Natural killer cell (primary cell): ENCODE measurements around the gene KCNK6. TPM values are rescaled to one million over a fixed set of nuclear protein-coding genes. Genes with fewer than 3 reads are reported as not detected.

ENCODE experiments used
- ATAC-seq, 3 donors: fragments of 150-1000 bp in 2 of 3; fragments of 200-7000 bp in 1 of 3; cut with Tn5 transposase; 1 replicate in 1 of 3; 2 replicates in 2 of 3; pipeline ENCODE4 v1.10.0; 2021; ENCODE audit warnings: mild to moderate bottlenecking in 2 of 3, moderate library complexity in 2 of 3
- DNase-seq, 2 donors: peaks; one replicate each; pipeline versions ENCODE4 v3.0.0 to v3.0.0-alpha.2; 2013 to 2021; ENCODE audit warnings: mixed read lengths in 1 of 2
- H3K27ac ChIP-seq: one replicate; pipeline ENCODE4 v1.5.1; 2013; ENCODE audit warnings: mild to moderate bottlenecking, low read length
- H3K27me3 ChIP-seq: one replicate; pipeline ENCODE4 v1.6.1; 2013; ENCODE audit warnings: low read length; ENCODE audit not compliant: control insufficient read depth, insufficient read depth
- H3K36me3 ChIP-seq: one replicate; pipeline ENCODE4 v1.6.1; 2013; ENCODE audit warnings: low read length; ENCODE audit not compliant: control insufficient read depth, insufficient read depth
- H3K4me1 ChIP-seq: one replicate; pipeline ENCODE4 v1.6.1; 2013; ENCODE audit warnings: low read length; ENCODE audit not compliant: control insufficient read depth, insufficient read depth
- H3K4me3 ChIP-seq: one replicate; pipeline ENCODE4 v1.5.1; 2013; ENCODE audit warnings: low read length
- H3K9me3 ChIP-seq: one replicate; pipeline ENCODE4 v1.6.1; 2013; ENCODE audit warnings: low read length; ENCODE audit not compliant: control insufficient read depth, insufficient read depth
- H3K27ac Mint-ChIP-seq, 2 donors: one replicate each; pipeline ENCODE4 v1.8.0; 2022; ENCODE audit warnings: mild to moderate bottlenecking in 2 of 2, mixed read lengths in 2 of 2, moderate library complexity in 1 of 2
- H3K27me3 Mint-ChIP-seq, 2 donors: one replicate each; pipeline ENCODE4 v1.8.0; 2022; ENCODE audit warnings: low read depth in 2 of 2, mixed read lengths in 2 of 2
- H3K36me3 Mint-ChIP-seq: one replicate; pipeline ENCODE4 v1.8.0; 2022; ENCODE audit warnings: mixed read lengths
- H3K4me1 Mint-ChIP-seq, 2 donors: one replicate each; pipeline ENCODE4 v1.8.0; 2022; ENCODE audit warnings: mixed read lengths in 2 of 2
- H3K4me3 Mint-ChIP-seq: one replicate; pipeline ENCODE4 v1.8.0; 2022; ENCODE audit warnings: mild to moderate bottlenecking, moderate library complexity, mixed read lengths
- H3K9me3 Mint-ChIP-seq, 2 donors: one replicate each; pipeline ENCODE4 v1.8.0; 2022; ENCODE audit warnings: mixed read lengths in 2 of 2
- CTCF ChIP-seq: fragments of 200-600 bp; IDR thresholded peaks from one replicate; pipeline ENCODE4 v1.8.0; 2022; ENCODE audit warnings: antibody characterized with exemption
- WGBS: methylation state at CpG from one replicate; pipeline ENCODE4 v1.1.7; 2013; ENCODE audit warnings: missing lambda C conversion rate; ENCODE audit not compliant: insufficient coverage; 5-methylcytosine and 5-hydroxymethylcytosine counted together
- intact Hi-C: fragments of 100-400 bp; cut with micrococcal nuclease; formaldehyde crosslinking; loops from one replicate; pipeline ENCODE4 v1.14.2; 2022
- total RNA-seq, 4 donors: library from RNA; stranded (reverse); fragments of 120-200 nt in 1 of 4; gene quantifications; one replicate each; pipeline versions ENCODE4 v1.2.3 to v1.2.4, GENCODE V29; 2013 to 2022

Gene KCNK6
- total RNA-seq, 3 donors from 2014 or later (not counting 1 experiment from before 2014, with no cell fraction given): 2.1 to 6.2 (median 2.5) TPM

- H3K9me3 Mint-ChIP-seq: no peaks in the 10 kb centered on the region
- peak overlapping the region; percentile 76 to 82 for H3K27ac Mint-ChIP-seq
- peak in 1 of 2 donors; percentile 60 for DNase-seq
- H3K27me3 Mint-ChIP-seq: peaks cover 0 to 20% of the 10 kb centered on the region in 2 donors
- Histone ChIP-seq H3K36me3 (no peaks in the 10 kb centered on the region), H3K9me3 (no peaks in the 10 kb centered on the region), H3K4me3 (peak overlapping the region; percentile 52), H3K27ac (peak overlapping the region; percentile 91), H3K27me3 (no peaks in the 10 kb centered on the region), H3K4me1 (peaks cover 56% of the 10 kb centered on the region)
- ATAC-seq: no peak
- intact Hi-C loops: loop anchor here (5.0 to 10.0 kb wide), 2 partner anchors 410 to 1102 kb away; partner anchors contain the start of genes SIPA1L3, WDR87, ZNF383 and ZNF585B
- peak overlapping the region; percentile 89 for H3K4me3 Mint-ChIP-seq
- no peak for TF ChIP-seq CTCF
- peaks cover 15 to 31% of the 10 kb centered on the region in 2 donors for H3K4me1 Mint-ChIP-seq
- 3% methylated on average over 11 of the region's 11 CpGs for WGBS
- H3K36me3 Mint-ChIP-seq: no peaks in the 10 kb centered on the region
Measured at GRCh38 chr19:38317104-38317612, 2.5 kb upstream of the KCNK6 start.

GRCh38 chr19:38318660-38319059 is 985 bp upstream of the KCNK6 start:
- Mint-ChIP-seq H3K4me3 (peak overlapping the region; percentile 55), H3K27ac (no peak overlapping the region), H3K27me3 (peaks cover 0 to 22% of the 10 kb centered on the region in 2 donors), H3K36me3 (no peaks in the 10 kb centered on the region), H3K4me1 (peaks cover 15 to 28% of the 10 kb centered on the region in 2 donors), H3K9me3 (no peaks in the 10 kb centered on the region)
- no peak overlapping the region for H3K27ac ChIP-seq
- no peaks in the 10 kb centered on the region for H3K36me3 ChIP-seq
- TF ChIP-seq CTCF: no peak
- 54% methylated on average over 6 of the region's 6 CpGs for WGBS
- H3K27me3 ChIP-seq: no peaks in the 10 kb centered on the region
- intact Hi-C loops: loop anchor here (5.0 to 10.0 kb wide), 2 partner anchors 411 to 1104 kb away; partner anchors contain the start of genes SIPA1L3, WDR87, ZNF383 and ZNF585B
- no peaks in the 10 kb centered on the region for H3K9me3 ChIP-seq
- H3K4me3 ChIP-seq: no peak overlapping the region
- DNase-seq: no peak
- ATAC-seq: no peak
- peaks cover 56% of the 10 kb centered on the region for H3K4me1 ChIP-seq

- intact Hi-C loops: no loop called here
- H3K9me3 Mint-ChIP-seq: no peaks in the 10 kb centered on the region
- no peak overlapping the region for H3K27ac ChIP-seq
- H3K9me3 ChIP-seq: no peaks in the 10 kb centered on the region
- H3K36me3 Mint-ChIP-seq: no peaks in the 10 kb centered on the region
- no peaks in the 10 kb centered on the region for H3K27me3 ChIP-seq
- H3K27ac Mint-ChIP-seq: peak overlapping the region in 1 of 2 donors; percentile 54
- TF ChIP-seq CTCF: no peak
- no peak overlapping the region for H3K4me3 ChIP-seq
- no peak for ATAC-seq
- H3K4me1 ChIP-seq: peaks cover 45% of the 10 kb centered on the region
- H3K4me3 Mint-ChIP-seq: peak overlapping the region; percentile 68
- peaks cover 0 to 22% of the 10 kb centered on the region in 2 donors for H3K27me3 Mint-ChIP-seq
- WGBS: 96% methylated on average over 3 of the region's 3 CpGs
- H3K36me3 ChIP-seq: no peaks in the 10 kb centered on the region
- peaks cover 15 to 25% of the 10 kb centered on the region in 2 donors for H3K4me1 Mint-ChIP-seq
- no peak for DNase-seq
Measured at GRCh38 chr19:38320969-38321339, 1.3 kb downstream of the KCNK6 start.
